T-helper 1 cell treated with Interleukin-12 subunit alpha and Interleukin-12 subunit beta and Interleukin-4 antibody, amounts not matched to agents 30 ng/mL and 1 ng/mL, for 36 hours (primary cell): ENCODE data around the gene PCED1A. TPM values are rescaled to one million over a fixed set of nuclear protein-coding genes. Genes with fewer than 3 reads are reported as not detected.

Source experiments
- intact Hi-C: fragments of 100-400 bp; cut with micrococcal nuclease; formaldehyde crosslinking; loops from one replicate; pipeline ENCODE4 v1.15.1; 2024
- total RNA-seq: library from RNA; stranded (reverse); gene quantifications from 2 replicates; pipeline ENCODE4 v1.2.3, GENCODE V29; 2022

PCED1A gene, protein sequence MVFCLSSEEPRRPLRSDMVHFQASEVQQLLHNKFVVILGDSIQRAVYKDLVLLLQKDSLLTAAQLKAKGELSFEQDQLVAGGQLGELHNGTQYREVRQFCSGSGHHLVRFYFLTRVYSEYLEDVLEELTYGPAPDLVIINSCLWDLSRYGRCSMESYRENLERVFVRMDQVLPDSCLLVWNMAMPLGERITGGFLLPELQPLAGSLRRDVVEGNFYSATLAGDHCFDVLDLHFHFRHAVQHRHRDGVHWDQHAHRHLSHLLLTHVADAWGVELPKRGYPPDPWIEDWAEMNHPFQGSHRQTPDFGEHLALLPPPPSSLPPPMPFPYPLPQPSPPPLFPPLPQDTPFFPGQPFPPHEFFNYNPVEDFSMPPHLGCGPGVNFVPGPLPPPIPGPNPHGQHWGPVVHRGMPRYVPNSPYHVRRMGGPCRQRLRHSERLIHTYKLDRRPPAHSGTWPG
- total RNA-seq, result 23.0 TPM in 2 replicates

DNA sequence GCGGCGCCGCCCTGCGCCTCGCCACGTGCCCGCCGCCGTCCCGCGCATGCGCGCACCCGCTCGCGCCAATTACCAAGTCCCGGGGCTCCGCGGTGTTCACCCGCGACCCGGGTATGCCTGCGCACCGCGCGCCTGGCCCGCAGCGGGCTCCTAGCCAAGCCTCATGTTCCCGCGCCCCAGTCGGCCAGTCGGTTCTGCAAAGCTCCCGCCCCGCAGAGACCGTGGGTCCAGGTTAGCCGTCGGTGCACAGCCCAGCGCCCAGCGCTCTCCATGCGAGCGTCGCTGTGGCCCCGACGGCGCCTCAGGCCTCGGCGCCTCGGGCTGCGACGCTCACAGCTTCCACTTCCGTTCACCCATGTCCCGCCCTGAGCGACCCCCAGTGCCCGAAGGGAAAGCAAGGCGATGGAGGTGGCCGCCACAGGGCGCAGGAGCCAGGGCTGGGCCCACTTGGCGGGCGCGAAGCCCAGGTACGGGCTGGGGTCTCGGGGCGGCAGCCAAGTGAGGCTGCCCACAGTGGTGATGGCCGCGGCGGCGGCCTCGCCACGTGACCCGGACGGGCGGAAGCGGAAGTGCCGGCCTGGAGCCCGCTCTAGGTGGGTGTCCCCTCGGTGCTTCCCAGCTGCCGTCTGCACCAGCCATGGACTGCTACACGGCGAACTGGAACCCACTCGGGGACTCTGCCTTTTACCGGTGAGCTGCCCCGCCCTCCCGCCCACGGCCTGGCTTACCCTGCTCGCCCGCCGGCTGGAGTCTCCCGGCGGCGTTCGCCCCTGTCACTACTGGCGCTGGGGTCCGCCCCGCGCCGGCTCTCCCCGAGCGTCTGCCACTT, at the start of gene PCED1A, which contains the start of gene VPS16:
Gene PCED1A (minus strand): TSS at position 518 of the 829 bp plus-strand sequence. CDS start 743 bp downstream, outside the sequence.
Gene VPS16 (plus strand): TSS at position 608 of the 829 bp plus-strand sequence. CDS start 30 bp downstream, at position 638.
- intact Hi-C loops, result loop anchor here (1.0 to 10.0 kb wide), 7 partner anchors 8 to 736 kb away; partner anchors contain the start of genes IDH3B, NOP56, PTPRA and STK35

DNA sequence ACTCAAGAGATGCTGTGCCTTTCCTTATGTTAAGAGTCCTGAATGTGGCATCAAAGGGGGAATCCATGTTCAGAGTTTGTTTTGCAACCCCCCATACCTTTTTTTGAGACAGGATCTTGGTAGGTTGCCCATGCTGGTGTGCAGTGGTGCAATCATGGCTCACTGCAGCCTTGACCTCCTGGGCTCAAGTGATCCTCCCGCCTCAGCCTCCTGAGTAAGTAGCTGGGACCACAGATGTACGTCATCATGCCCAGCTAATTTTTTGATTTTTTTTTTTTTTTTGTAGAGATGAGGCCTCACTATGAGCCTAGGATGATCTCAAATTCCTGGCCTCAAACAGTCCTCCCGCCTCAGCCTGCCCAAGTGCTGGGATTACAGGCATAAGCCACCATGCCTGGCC, 49.3 kb upstream of the PCED1A start:
- intact Hi-C loops, result no loop called here

DNA sequence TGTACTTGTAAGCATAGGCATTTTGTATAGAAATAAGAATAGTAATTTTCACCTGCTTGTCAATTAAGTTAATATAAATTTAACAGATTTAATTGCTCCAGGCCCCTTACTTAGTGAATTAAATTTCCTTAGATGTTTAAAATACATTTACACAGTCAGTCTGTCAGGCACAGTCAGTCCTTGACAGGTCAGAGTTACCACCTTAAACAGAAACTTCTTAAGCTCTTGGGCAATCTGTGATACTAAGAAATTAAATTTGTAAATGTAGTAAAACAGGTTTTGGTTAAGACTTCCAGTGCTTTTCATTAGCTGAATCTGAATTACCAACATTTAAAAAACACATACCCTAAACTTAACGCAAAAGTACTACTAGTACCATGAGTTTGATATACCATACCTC, 48.8 kb upstream of the PCED1A start:
- intact Hi-C loops, result no loop called here

DNA sequence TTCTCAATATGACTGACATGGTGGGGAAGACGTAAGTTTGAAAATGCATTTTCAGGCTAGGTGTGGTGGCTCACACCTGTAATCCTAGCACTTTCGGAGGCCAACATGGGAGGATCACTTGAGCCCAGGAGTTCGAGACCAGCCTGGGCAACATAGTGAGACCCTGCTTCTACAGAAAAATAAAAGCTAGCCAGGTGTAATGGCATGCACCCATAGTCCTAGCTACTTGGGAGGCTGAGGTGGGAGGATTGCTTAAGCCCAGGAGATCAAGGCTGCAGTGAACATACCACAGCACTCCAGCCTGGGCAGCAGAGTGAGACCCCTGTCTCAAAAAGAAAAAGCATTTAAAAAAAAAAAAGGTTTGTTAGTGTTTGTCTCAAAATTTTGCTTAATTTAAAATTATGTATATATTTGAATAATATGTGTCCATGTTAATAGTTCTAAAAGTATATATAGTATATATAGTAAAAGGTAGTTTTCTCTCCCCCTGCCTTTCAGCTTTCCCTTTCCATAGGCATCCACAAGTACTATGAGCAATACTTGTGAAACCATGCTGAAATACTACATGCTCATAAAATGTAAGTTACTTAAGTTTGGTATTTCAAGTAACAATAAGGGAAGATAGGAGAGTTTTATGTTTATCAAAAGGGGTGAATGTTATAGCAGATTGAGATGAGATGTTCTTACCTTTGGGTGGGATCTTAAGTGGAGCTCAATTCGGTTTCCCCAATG, 47.9 kb upstream of the PCED1A start:
- intact Hi-C loops, result no loop called here

DNA sequence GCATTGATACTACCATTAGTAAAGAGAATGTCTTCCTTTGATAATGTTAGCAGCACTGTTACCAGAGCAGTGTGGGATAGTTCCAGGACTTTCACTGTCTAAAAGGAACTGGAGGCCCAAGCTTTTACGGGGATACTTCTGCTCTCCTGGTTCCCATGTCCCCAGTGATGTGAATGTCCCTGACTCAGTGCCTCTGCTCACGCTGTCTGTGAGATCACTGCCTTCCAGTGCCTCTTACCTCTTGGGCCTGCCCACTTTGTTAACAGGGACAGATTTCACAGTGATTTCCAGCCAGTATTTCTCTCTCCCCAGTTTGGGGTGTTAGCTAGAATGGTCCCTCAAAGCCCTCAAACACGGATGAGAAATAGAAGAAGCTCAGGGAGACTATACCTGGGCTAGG, 47.3 kb upstream of the PCED1A start:
- intact Hi-C loops, result no loop called here

DNA sequence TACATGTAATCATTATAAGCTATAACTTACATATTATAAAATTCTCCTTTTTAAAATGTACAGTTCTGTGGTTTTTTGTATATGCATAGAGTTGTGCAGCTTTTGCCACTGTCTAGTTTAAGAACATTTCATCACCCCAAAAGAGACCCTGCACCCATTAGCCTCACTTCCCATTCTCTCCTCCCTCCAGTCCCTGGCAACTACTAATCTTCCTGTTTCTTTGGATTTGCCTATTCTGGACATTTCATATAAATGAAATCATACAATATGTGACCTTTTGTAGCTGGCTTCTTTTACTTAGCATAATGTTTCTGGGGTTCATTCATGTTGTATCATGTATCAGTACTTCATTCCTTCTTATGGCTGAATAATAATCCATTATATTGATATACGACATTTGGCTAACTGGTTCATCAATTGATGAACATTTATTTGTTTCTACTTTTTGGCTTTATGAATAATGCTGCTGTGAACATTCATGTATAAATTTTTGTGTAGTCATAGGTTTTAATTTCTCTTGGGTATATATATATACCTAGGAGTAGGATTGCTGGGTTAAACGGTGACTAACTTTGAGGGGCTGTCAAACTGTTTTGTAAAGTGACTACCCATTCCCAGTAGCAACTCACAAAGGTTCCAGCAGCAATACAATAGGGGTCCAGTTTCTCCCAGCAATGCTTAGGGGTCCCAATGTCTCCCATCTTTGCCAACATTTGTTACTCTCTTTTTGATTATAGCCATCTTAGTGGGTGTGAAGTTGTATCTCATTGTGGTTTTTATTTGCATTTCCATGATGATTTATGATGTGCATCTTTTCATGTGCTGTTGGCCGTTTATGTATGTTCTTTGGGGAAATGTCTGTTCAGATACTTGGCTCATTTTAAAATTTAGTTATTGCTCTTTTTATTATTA, 43.5 kb upstream of the PCED1A start:
- intact Hi-C loops, result loop anchor here (5.0 kb wide), 1 partner anchor 33 kb away; no protein-coding TSS in a partner anchor

DNA sequence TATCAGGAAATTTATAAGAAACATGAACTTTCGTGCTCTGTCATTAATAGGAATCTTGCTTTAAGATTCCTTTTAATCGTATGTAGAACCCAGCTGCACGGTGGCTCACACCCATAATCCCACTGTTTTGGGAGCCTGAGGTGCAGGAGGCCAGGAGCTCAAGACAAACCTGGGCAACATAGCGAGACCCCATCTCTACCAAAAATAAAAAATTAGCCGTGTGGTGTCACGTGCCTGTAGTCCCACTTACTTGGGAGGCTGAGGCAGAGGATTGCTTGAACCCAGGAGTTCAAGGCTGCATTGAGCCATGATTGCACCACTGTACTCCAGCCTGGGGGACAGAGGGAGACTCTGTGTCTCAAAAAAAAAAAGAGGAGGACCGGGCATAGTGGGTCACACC, 40.2 kb upstream of the PCED1A start:
- intact Hi-C loops, result loop anchor here (5.0 kb wide), 1 partner anchor 37 kb away; no protein-coding TSS in a partner anchor

DNA sequence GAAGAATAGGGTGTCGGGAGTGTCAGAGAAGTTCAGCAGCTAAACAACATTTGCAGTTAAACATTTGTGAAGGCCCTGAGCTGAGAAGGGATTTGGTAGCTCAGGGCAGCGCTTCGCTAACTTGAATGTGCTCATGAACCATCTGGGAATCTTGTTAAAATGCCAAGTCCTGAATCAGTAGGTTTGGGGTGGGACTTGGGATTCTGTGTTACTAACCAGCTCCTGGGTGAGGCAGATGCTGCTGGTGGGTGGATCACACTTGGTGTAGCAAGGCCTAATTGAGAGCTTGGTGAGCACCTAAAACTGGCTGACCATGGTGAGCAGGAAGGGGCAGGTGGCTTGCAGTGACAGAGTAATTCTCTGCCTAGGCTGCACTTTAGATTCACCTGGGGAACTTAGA, 38.7 kb upstream of the PCED1A start:
- intact Hi-C loops, result no loop called here

DNA sequence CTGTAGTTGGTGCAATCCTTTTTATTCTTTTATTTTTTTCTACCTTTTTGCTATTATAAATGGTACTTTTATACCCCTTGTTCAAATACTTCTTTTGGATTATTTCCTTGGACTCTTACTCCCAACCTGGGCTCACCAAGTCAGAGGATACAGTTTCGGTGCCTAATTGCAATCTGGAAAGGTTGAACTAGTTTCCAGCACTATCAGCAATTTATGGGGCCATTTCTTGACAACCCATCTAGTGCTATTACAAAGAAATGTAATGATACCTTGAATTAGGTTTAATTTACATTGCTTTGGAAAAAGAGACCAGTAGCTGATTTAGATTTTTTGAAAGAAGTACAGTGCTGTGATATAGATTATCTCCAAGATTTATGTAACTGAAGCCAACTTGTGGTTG, 38.1 kb upstream of the PCED1A start:
- intact Hi-C loops, result no loop called here

DNA sequence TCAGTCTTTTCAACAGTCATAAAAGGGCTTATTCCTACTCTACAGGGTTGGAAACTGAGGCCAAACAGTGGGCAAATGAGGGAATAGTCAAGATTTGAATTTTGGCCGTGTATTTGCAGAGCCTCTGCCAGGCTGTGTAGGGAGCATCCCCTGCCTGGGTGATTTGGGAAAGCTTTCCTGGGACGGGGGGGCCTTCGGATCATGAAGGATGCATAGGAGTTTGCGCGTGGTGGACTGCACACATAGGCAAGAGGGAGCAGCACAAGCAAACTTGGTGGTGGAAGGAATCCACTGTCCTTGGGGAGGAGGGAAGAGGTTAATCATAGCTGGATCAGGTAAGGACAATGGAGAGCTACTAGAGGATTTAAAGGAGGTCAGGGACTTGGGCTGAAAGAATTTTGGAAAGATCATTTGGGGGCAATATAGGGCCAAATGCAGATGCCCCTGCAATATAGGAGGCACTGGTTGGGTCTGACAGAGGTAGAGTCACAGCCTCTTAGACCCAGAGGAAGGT, 35.3 kb upstream of the PCED1A start:
- intact Hi-C loops, result no loop called here

DNA sequence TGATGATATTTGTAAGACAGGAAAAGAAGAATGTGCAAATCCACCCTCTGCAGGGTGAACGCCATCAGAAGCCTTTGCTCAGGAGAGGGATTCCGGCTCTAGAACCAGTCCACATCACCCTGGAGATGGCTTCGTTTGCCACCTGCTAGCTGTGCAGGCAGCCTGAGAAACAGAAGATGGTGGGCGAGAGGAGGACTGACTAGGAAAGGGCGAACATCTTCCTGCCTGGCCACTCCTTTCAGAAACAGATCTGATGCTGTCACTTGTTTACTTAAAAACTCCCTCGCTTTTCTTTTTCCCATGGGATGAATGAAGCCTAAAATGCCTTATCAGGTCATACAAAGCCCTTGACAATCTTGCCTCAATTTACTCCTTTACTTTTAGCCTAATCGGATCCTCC, 34.0 kb upstream of the PCED1A start:
- intact Hi-C loops, result loop anchor here (5.0 kb wide), 3 partner anchors 132 to 402 kb away; partner anchors contain the start of genes SNRPB and ZNF343

DNA sequence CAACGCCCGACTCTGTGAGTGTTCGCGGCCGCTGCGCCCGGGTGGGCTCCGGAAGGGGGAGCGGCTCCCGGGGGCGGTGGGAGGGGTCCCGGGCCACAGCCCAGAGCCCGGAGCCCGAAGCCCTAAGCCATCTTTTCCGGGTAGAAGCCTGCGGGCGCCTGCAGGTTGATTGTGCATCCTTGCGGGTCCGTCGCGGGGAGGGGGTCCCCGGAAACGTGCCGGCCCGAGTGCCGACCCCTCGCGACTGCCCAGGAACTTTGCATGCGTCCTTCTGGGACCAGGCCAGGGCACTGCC, 33.2 kb upstream of the PCED1A start:
- intact Hi-C loops, result loop anchor here (1.0 to 5.0 kb wide), 10 partner anchors 21 to 401 kb away; partner anchors contain the start of genes NOP56, PCED1A, SNRPB and VPS16

DNA sequence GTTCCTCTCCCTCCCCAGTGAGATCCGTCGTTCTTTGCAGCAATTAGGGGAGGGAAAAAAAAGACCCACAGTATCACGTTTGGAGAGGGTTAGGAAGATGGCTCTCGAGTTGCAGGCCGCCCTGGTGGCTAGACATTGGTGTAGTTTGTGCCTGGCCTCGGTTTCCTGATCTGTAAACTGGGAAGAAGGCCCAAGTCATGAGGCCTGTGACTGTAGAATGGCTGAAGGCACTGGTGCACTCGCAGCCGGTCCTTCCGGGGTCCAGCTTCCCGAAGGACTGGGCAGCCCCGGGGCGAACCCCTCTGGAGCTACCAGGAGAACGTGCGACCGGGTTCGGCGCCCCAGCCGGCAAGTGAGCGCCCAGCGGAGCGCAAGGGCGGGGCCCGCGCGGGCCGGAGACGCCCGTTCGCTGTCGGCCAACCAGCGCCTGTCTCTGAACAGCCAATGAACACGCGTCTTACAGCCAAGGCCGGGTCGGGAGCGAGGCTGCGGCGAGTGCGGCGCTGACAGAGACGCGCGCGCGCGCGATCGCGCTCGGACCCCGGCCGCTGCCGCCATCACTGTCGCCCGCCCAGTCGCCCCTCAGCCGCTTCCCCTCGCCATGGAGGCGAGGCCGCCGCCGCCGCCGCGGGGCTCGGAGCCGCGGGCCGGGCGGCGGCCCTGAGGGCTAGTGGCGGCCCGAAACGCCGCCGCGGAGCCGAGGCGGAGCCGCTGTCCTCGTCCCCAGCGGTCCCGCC, 32.7 kb upstream of the PCED1A start, which contains the start of gene PTPRA:
Gene PTPRA (plus strand): TSS at position 472 of the 737 bp plus-strand sequence. CDS start 90,797 bp downstream, outside the sequence.
- intact Hi-C loops, result loop anchor here (1.0 to 5.0 kb wide), 10 partner anchors 20 to 401 kb away; partner anchors contain the start of genes NOP56, PCED1A, SNRPB and VPS16

DNA sequence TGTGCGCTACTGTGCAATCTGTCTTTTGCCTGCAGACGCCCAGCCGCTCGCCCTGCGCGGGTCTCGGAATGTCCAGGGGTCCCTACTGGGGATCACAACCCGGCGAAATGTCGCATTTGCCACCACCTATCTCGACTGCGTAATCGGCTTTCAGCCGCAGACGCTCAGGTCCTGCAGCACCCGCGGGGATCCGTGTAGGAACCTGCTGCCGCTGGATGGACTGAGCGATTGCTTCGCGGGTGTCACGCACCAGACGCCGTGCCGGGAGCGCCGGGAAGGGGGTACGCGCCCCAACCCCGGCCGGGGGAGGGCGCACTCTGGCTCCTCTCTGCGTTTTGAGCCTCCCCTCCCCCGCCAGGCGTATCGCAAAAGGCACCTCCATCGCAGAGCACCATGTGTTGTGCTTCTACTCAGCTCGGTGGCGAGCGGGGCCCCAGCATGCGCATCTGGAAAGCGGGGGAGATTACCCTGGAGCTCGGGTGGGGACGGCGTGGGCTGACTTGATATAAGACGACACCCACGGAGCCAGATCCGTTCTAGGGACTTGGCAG, 32.1 kb upstream of the PCED1A start:
- intact Hi-C loops, result loop anchor here (1.0 to 5.0 kb wide), 10 partner anchors 20 to 400 kb away; partner anchors contain the start of genes NOP56, PCED1A, SNRPB and VPS16

DNA sequence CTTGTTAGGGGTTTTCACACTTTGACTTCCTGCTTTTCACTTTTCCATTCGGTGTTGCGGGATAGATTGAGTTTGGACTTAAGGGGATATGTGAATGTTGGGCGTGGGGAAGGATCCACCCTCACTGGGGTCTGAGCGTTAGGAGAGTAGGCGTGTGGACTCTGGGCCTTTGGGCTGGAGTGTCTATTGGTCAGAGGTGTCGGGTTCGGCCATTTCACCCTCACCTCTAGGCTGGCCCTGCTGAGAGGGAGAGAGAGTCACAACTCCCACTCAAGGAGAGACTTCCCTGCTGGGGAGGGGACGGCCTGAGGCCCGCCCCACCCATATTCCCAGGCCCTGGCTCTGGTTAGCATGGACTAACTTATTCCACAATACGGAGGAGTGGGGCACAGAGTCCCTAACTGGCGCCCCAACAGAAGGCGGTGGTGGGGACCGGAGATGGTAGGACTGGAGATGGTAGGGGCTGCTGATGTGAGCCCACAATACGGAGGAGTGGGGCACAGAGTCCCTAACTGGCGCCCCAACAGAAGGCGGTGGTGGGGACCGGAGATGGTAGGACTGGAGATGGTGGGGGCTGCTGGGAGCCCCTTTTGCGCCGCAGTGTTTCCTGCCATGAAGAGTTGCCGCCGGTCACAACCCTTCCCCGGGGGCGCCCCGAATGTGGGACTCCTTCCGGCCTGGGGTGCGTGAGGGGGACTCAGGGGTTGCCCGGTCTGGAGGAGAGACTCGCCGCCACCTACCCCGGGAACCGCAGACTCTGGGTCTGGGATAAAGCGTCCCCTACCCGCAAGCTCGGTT, 31.4 kb upstream of the PCED1A start:
- intact Hi-C loops, result loop anchor here (1.0 to 5.0 kb wide), 6 partner anchors 19 to 400 kb away; partner anchors contain the start of genes SNRPB and ZNF343

DNA sequence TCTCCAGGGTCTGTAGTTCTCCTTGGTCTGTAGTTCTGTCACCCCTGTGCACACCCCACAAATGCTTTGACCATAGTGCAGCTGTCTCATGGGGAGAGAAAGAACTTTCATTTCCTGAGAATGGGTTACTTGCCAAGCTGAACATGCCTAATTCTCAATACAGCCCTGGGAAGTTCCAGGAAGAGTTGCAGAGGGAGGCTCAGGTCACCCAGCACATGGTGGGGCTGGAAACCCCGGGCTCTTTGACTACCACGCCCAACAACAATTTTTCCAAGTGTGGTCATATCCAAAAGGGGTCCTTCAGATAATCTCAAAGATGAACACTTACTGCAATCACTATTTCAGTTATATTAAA, 30.6 kb upstream of the PCED1A start:
- intact Hi-C loops, result loop anchor here (1.0 to 5.0 kb wide), 4 partner anchors 129 to 399 kb away; partner anchors contain the start of genes SNRPB and ZNF343

DNA sequence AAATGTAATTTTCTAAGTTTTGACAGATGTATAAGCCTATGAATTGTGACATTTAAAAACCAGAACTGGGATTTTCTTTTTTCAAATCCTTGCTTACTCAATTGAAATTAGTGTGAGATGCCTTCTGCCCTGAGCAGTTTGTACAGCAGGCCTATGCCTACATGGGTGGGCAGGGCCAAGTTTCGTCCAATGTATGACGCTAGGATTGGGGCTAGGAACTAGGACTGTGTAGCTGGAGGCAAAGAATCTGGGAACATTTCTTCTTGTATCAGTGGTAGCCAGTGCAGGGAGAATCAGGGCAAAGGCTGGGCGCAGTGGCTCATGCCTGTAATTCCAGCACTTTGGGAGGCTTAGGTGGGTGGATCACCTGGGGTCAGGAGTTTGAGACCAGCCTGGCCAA, 28.9 kb upstream of the PCED1A start:
- intact Hi-C loops, result no loop called here
